GM20000 (cell line): ENCODE results near the gene LRBA.
"Not testable (repeated sequence)": the region's sequence is repeated elsewhere in the genome, so short reads cannot be mapped to it uniquely, and the experiment has no call there.

ENCODE experiments used
- DNase-seq: peaks from one replicate; pipeline ENCODE4 v3.0.0; 2012; ENCODE audit warnings: low spot score
- TF ChIP-seq, protein P1 (sequence below): IDR thresholded peaks from 2 replicates; pipeline ENCODE4 v1.5.1; 2012; ENCODE audit warnings: mild to moderate bottlenecking, control low read depth; ENCODE audit errors: extremely low read depth, missing control alignments

LRBA gene

DNA sequence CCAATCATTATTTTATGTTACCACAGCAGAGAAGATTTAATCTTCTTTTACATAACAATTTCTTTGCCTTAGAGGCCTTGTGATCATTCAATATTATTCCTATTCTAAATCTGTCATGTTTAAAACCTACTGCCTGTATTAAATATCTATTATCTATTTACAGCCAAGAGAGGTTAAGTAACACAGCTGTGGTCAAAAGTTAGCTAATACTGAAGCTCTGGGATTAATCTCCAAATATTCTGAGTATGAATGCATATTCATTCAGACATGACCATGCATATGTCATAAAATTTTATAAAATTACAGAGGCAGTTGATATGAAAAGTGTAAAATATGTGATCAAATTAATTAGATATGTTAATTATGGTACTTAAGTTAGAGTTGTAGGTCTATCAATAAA, 621.0 kb downstream of the LRBA start:
- DNase-seq = no peak
- TF ChIP-seq, protein P1, sequence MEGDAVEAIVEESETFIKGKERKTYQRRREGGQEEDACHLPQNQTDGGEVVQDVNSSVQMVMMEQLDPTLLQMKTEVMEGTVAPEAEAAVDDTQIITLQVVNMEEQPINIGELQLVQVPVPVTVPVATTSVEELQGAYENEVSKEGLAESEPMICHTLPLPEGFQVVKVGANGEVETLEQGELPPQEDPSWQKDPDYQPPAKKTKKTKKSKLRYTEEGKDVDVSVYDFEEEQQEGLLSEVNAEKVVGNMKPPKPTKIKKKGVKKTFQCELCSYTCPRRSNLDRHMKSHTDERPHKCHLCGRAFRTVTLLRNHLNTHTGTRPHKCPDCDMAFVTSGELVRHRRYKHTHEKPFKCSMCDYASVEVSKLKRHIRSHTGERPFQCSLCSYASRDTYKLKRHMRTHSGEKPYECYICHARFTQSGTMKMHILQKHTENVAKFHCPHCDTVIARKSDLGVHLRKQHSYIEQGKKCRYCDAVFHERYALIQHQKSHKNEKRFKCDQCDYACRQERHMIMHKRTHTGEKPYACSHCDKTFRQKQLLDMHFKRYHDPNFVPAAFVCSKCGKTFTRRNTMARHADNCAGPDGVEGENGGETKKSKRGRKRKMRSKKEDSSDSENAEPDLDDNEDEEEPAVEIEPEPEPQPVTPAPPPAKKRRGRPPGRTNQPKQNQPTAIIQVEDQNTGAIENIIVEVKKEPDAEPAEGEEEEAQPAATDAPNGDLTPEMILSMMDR = no peak

- TF ChIP-seq, protein P1 = no peak
- no peak for DNase-seq
Measured at GRCh38 chr4:150391052-150391451, 624.0 kb downstream of the LRBA start.

GRCh38 chr4:150390531-150390910, 624.6 kb downstream of the LRBA start:
- TF ChIP-seq, protein P1 = no peak
- no peak for DNase-seq

- TF ChIP-seq, protein P1 = no peak
- DNase-seq = no peak
Measured at GRCh38 chr4:150389896-150390530, 625.1 kb downstream of the LRBA start.

DNA sequence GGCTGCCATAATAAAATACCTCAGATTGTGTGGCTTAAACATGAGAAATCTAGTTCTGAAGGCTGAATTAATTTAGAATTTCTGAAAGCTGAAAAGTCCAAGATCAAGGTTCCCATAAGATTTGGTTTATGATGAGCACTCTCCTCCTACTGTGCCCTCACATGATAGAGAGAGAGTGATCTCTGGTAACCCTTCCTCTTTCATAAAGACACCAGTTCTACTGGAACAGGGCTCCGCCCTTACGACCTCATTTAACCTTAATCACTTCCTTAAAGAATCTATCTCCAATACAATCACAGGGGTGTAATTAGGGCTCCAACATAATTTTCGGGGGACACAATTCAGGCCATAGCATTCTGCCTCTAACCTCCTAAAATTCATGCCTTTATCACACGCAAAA, 627.1 kb downstream of the LRBA start:
- TF ChIP-seq, protein P1 = no peak
- DNase-seq = no peak

DNA sequence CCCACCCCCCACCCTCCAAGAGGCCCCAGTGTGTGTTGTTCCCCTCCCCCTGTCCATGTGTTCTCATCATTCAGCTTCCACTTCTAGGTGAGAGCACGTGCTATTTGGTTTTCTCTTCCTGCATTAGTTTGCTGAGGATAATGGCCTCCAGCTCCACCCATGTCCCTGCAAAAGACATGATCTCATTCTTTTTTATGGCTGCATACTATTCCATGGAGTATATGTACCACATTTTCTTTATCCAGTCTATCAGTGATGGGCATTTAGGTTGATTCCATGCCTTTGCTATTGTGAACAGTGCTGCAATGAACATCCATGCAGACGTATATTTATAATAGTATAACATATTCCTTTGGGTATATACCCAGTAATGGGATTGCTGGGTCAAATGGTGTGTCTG, 628.7 kb downstream of the LRBA start:
- not testable (repeated sequence) for DNase-seq

- DNase-seq = no peak
- TF ChIP-seq, protein P1 = no peak
Measured at GRCh38 chr4:150385606-150386005, 629.5 kb downstream of the LRBA start.

DNA sequence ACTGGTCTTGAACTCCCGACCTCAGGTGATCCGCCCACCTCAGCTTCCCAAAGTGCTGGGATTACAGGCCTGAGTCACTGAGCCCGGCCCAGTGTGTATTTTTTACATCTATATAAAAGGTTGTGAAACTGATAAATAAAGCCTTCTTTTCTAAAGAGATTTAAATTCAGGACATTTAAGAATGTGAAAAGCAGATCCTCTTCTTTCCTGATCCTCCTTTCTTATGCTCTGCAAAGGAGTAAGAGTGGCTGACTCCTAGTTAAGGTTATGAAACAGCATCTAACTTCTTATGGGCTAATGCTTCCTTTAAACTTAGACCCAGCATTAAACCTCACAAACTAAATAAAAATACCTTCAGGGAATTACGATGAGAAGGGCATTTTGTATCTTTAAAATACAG, 630.8 kb downstream of the LRBA start:
- TF ChIP-seq, protein P1 = no peak
- DNase-seq = no peak
